Lower lobe of right lung (tissue), 2 donors: ENCODE measurements around the gene NPM1. TPM values are rescaled to one million over a fixed set of nuclear protein-coding genes. Genes with fewer than 3 reads are reported as not detected.
A peak's percentile ranks its signal among the peaks of the same experiment; 100 is the strongest.

Experiments used
- ATAC-seq, 2 donors: fragments of 200-7000 bp; cut with Tn5 transposase; one replicate each; pipeline ENCODE4 v1.9.1; 2020 to 2022; ENCODE audit warnings: mild to moderate bottlenecking in 2 of 2, moderate library complexity in 2 of 2
- DNase-seq: peaks from one replicate; pipeline ENCODE4 v3.0.0-alpha.2; 2020
- H3K27ac ChIP-seq: fragments of 200-600 bp; one replicate; pipeline ENCODE4 v1.8.0; 2022
- H3K27me3 ChIP-seq: fragments of 200-600 bp; one replicate; pipeline ENCODE4 v1.8.0; 2022; ENCODE audit warnings: low read depth
- H3K36me3 ChIP-seq: fragments of 200-600 bp; one replicate; pipeline ENCODE4 v1.8.0; 2022; ENCODE audit warnings: mild to moderate bottlenecking
- H3K4me1 ChIP-seq: fragments of 200-600 bp; one replicate; pipeline ENCODE4 v1.8.0; 2022
- H3K4me3 ChIP-seq: fragments of 200-600 bp; one replicate; pipeline ENCODE4 v1.8.0; 2022; ENCODE audit warnings: mild to moderate bottlenecking
- H3K9me3 ChIP-seq: fragments of 200-600 bp; one replicate; pipeline ENCODE4 v1.8.0; 2022
- CTCF ChIP-seq: fragments of 200-600 bp; IDR thresholded peaks from one replicate; pipeline ENCODE4 v1.8.0; 2022; ENCODE audit warnings: antibody characterized with exemption, mild to moderate bottlenecking
- intact Hi-C: fragments of 100-400 bp; cut with DNase I; formaldehyde crosslinking; loops from one replicate; pipeline ENCODE4 v1.11.0; 2022
- total RNA-seq: library from RNA; stranded (reverse); fragmentation: NEBNext Ultra II Directional; extraction: Animal tissue kit (Norgen Biotek cat#: 25700); gene quantifications from one replicate; pipeline ENCODE4 v1.2.1, GENCODE V29; 2021
- donor health status: DM: no; HTN: yes; CAD: no; lungs with severe emphysema.

The NPM1 gene
- total RNA-seq, 1 donor from 2014 or later = 684 TPM

GRCh38 chr5:171426680-171427079 is 39.0 kb downstream of the NPM1 start:
- Histone ChIP-seq H3K9me3 (no peaks in the 10 kb centered on the region), H3K27me3 (no peaks in the 10 kb centered on the region), H3K36me3 (no peaks in the 10 kb centered on the region), H3K27ac (no peak overlapping the region), H3K4me3 (no peak overlapping the region), H3K4me1 (no peaks in the 10 kb centered on the region)
- TF ChIP-seq CTCF = no peak
- intact Hi-C loops = no loop called here
- DNase-seq = no peak
- no peak for ATAC-seq

- Histone ChIP-seq H3K4me3 (no peak overlapping the region), H3K27ac (no peak overlapping the region), H3K36me3 (no peaks in the 10 kb centered on the region), H3K27me3 (no peaks in the 10 kb centered on the region), H3K4me1 (no peaks in the 10 kb centered on the region), H3K9me3 (no peaks in the 10 kb centered on the region)
- TF ChIP-seq CTCF = no peak
- ATAC-seq (no peak), DNase-seq (no peak)
- intact Hi-C loops = no loop called here
Measured at GRCh38 chr5:171427318-171428167, 39.9 kb downstream of the NPM1 start.

GRCh38 chr5:171428168-171428696 is 40.6 kb downstream of the NPM1 start:
- Histone ChIP-seq H3K9me3 (no peaks in the 10 kb centered on the region), H3K27ac (no peak overlapping the region), H3K4me1 (no peaks in the 10 kb centered on the region), H3K36me3 (no peaks in the 10 kb centered on the region), H3K4me3 (no peak overlapping the region), H3K27me3 (no peaks in the 10 kb centered on the region)
- TF ChIP-seq CTCF = no peak
- intact Hi-C loops = no loop called here
- peak; percentile 19 for DNase-seq
- ATAC-seq = no peak

GRCh38 chr5:171428809-171429542 is 41.3 kb downstream of the NPM1 start:
- no peak for TF ChIP-seq CTCF
- DNase-seq (peak; percentile 11), ATAC-seq (no peak)
- Histone ChIP-seq H3K4me1 (no peaks in the 10 kb centered on the region), H3K4me3 (no peak overlapping the region), H3K27ac (no peak overlapping the region), H3K27me3 (no peaks in the 10 kb centered on the region), H3K36me3 (no peaks in the 10 kb centered on the region), H3K9me3 (no peaks in the 10 kb centered on the region)
- intact Hi-C loops = no loop called here

GRCh38 chr5:171429543-171429910 is 41.9 kb downstream of the NPM1 start:
- intact Hi-C loops = no loop called here
- Histone ChIP-seq H3K36me3 (no peaks in the 10 kb centered on the region), H3K9me3 (no peaks in the 10 kb centered on the region), H3K27me3 (no peaks in the 10 kb centered on the region), H3K4me3 (no peak overlapping the region), H3K4me1 (no peaks in the 10 kb centered on the region), H3K27ac (no peak overlapping the region)
- DNase-seq = peak; percentile 27
- no peak for TF ChIP-seq CTCF
- ATAC-seq = no peak
